Neural progenitor cell (in vitro differentiated cells): ENCODE results near the gene KRTAP5-2. TPM values are rescaled to one million over a fixed set of nuclear protein-coding genes. Genes with fewer than 3 reads are reported as not detected.

Experiments
- DNase-seq: peaks from one replicate; pipeline ENCODE4 v3.0.0-alpha.2; 2016; ENCODE audit warnings: low spot score
- H2AFZ ChIP-seq: fragments of 200-600 bp; sonication (generic); replicated peaks from 2 replicates; pipeline ENCODE4 v1.6.1; 2016; ENCODE audit warnings: antibody characterized with exemption
- H3F3A ChIP-seq: fragments of 200-600 bp; sonication (generic); 2 replicates; pipeline ENCODE4 v1.6.1; 2016; ENCODE audit warnings: antibody characterized with exemption, low read depth
- H3K27ac ChIP-seq: fragments of 200-600 bp; sonication (generic); 2 replicates; pipeline ENCODE4 v1.5.1; 2016; ENCODE audit warnings: mild to moderate bottlenecking
- H3K27me3 ChIP-seq: fragments of 200-600 bp; sonication (generic); 2 replicates; pipeline ENCODE4 v1.6.1; 2016; ENCODE audit warnings: mild to moderate bottlenecking, moderate library complexity
- H3K36me3 ChIP-seq: fragments of 200-600 bp; sonication (generic); 2 replicates; pipeline ENCODE4 v1.5.1; 2016
- H3K4me1 ChIP-seq: fragments of 200-600 bp; sonication (generic); 2 replicates; pipeline ENCODE4 v1.6.1; 2016; ENCODE audit warnings: mixed run types
- H3K4me2 ChIP-seq: fragments of 200-600 bp; sonication (generic); 2 replicates; pipeline ENCODE4 v1.6.1; 2016
- H3K4me3 ChIP-seq: fragments of 200-600 bp; sonication (generic); 2 replicates; pipeline ENCODE4 v1.5.1; 2016
- H3K79me2 ChIP-seq: fragments of 200-600 bp; sonication (generic); 2 replicates; pipeline ENCODE4 v1.6.1; 2016; ENCODE audit warnings: low read depth
- H3K9ac ChIP-seq: fragments of 200-600 bp; sonication (generic); 2 replicates; pipeline ENCODE4 v1.6.1; 2016
- H3K9me3 ChIP-seq: fragments of 200-600 bp; sonication (generic); 2 replicates; pipeline ENCODE4 v1.5.1; 2016; ENCODE audit warnings: low read depth
- H4K20me1 ChIP-seq: fragments of 200-600 bp; sonication (generic); 2 replicates; pipeline ENCODE4 v1.6.1; 2016; ENCODE audit warnings: low read depth
- H3K27ac Mint-ChIP-seq: 3 replicates; pipeline ENCODE4 v1.8.0; 2021; ENCODE audit warnings: mixed read lengths
- H3K27me3 Mint-ChIP-seq: 2 replicates; pipeline ENCODE4 v1.8.0; 2022; ENCODE audit warnings: low read depth, mild to moderate bottlenecking, inconsistent platforms, moderate library complexity, mixed read lengths; ENCODE audit not compliant: insufficient read depth
- H3K36me3 Mint-ChIP-seq: 3 replicates; pipeline ENCODE4 v1.8.0; 2021; ENCODE audit warnings: mixed read lengths
- H3K4me1 Mint-ChIP-seq: 3 replicates; pipeline ENCODE4 v1.8.0; 2021; ENCODE audit warnings: mixed read lengths
- H3K4me3 Mint-ChIP-seq: 3 replicates; pipeline ENCODE4 v1.8.0; 2021; ENCODE audit warnings: mild to moderate bottlenecking, moderate library complexity, mixed read lengths
- H3K9me3 Mint-ChIP-seq: 3 replicates; pipeline ENCODE4 v1.8.0; 2020; ENCODE audit warnings: mixed read lengths
- CTCF ChIP-seq: fragments of 200-600 bp; sonication (generic); IDR thresholded peaks from 2 replicates; pipeline ENCODE4 v1.5.1; 2017; ENCODE audit warnings: antibody characterized with exemption, mild to moderate bottlenecking
- EZH2 ChIP-seq: fragments of 200-600 bp; sonication (generic); IDR thresholded peaks from 2 replicates; pipeline ENCODE4 v1.6.1; 2017; ENCODE audit warnings: antibody characterized with exemption, mild to moderate bottlenecking, moderate library complexity
- EZH2phosphoT487 ChIP-seq: fragments of 200-600 bp; sonication (generic); IDR thresholded peaks from 2 replicates; pipeline ENCODE4 v1.6.1; 2017; ENCODE audit warnings: antibody characterized with exemption
- total RNA-seq: library from RNA; depleted of rRNA; stranded (reverse); fragments of >200 nt; gene quantifications from 2 replicates; pipeline ENCODE4 v1.2.3, GENCODE V29; 2015; ENCODE audit warnings: low replicate concordance

The KRTAP5-2 gene
- total RNA-seq, 1 donor from 2014 or later, result not detected

DNA sequence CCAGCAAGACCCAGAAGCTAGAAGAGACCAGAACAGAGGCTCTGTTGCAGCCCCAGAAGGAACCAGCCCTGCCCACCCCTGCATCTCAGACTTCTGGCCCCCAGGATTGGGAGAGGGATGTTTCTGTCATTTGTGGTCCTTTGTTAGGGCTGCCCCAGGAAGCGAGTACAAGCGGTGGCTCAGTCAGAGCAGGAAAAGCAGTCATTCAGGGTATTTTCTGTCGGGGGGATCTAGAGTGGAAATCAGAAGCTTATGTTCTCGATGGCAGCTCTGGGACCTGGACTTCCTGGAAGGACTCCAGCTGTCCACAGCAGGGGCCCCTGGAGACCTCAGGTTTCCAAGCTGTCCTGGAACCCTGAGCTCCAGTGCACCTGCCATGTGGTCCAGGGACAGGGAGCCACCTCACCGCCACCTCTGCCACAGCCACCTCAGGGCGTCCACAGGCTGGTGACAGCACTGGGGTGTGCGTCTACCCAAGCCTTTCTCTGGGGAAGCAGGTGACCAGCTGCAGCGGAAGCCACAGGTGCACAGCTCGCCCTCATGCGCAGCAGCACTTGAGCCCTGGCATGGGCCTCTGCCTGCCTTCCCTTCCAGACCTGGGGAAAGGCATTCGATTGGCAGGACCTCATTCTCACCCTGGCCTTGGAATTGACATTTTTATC, 34.1 kb upstream of the KRTAP5-2 start:
- Histone ChIP-seq H3K79me2 (no peaks in the 10 kb centered on the region), H3K27me3 (peaks cover 44% of the 10 kb centered on the region), H3K4me2 (no peak overlapping the region), H3K9ac (no peak overlapping the region), H2AFZ (no peak overlapping the region), H3K4me1 (no peaks in the 10 kb centered on the region), H4K20me1 (no peaks in the 10 kb centered on the region), H3K36me3 (no peaks in the 10 kb centered on the region), H3F3A (no peaks in the 10 kb centered on the region), H3K27ac (no peak overlapping the region), H3K4me3 (no peak overlapping the region), H3K9me3 (no peaks in the 10 kb centered on the region)
- TF ChIP-seq EZH2phosphoT487, result no peak
- TF ChIP-seq EZH2, result no peak
- TF ChIP-seq CTCF, result no peak
- Mint-ChIP-seq H3K4me3 (no peak overlapping the region), H3K9me3 (no peaks in the 10 kb centered on the region), H3K27ac (no peak overlapping the region), H3K27me3 (peaks cover 6% of the 10 kb centered on the region), H3K36me3 (no peaks in the 10 kb centered on the region), H3K4me1 (peaks cover 13% of the 10 kb centered on the region)
- DNase-seq, result no peak

DNA sequence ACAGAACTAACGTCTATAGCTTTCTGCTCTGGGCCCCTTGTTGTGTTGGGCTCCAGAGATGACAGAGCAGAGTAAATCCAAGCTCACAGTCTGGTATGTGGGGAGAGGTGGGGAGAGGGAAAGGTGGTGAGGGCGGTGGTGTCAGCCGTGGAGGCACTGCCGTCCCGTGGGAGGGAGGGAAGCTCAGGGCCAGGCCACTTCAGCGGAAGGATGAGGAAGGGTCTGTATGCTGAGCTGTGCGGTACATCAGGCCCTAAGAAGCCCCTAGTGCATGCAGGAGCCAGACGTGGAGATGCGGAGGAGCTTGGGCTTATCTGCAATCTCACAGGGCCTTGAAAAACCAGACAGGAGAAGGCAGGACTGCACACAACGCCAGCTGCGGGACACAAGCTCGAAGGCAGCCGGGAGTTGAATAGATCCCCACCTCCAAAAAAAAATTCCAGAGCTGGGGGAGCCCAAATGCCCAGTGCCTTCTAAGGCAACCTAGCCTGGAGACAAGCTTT, 33.0 kb upstream of the KRTAP5-2 start:
- TF ChIP-seq EZH2 (no peak), CTCF (no peak), EZH2phosphoT487 (no peak)
- Mint-ChIP-seq H3K4me1 (peaks cover 13% of the 10 kb centered on the region), H3K27ac (no peak overlapping the region), H3K27me3 (peaks cover 10% of the 10 kb centered on the region), H3K36me3 (no peaks in the 10 kb centered on the region), H3K4me3 (no peak overlapping the region), H3K9me3 (no peaks in the 10 kb centered on the region)
- no peak overlapping the region for H3K9ac ChIP-seq
- DNase-seq, result no peak
- no peaks in the 10 kb centered on the region for H3K36me3 ChIP-seq
- H3K79me2 ChIP-seq, result no peaks in the 10 kb centered on the region
- no peaks in the 10 kb centered on the region for H3K9me3 ChIP-seq
- no peak overlapping the region for H3K4me2 ChIP-seq
- peaks cover 44% of the 10 kb centered on the region for H3K27me3 ChIP-seq
- H3K4me3 ChIP-seq, result no peak overlapping the region
- H3F3A ChIP-seq, result no peaks in the 10 kb centered on the region
- no peaks in the 10 kb centered on the region for H3K4me1 ChIP-seq
- no peak overlapping the region for H3K27ac ChIP-seq
- H4K20me1 ChIP-seq, result no peaks in the 10 kb centered on the region
- no peak overlapping the region for H2AFZ ChIP-seq

GRCh38 chr11:1630271-1630670, 32.2 kb upstream of the KRTAP5-2 start:
- Mint-ChIP-seq H3K4me3 (no peak overlapping the region), H3K27ac (no peak overlapping the region), H3K4me1 (peaks cover 8% of the 10 kb centered on the region), H3K36me3 (no peaks in the 10 kb centered on the region), H3K27me3 (peaks cover 6% of the 10 kb centered on the region), H3K9me3 (no peaks in the 10 kb centered on the region)
- Histone ChIP-seq H3F3A (no peaks in the 10 kb centered on the region), H3K4me1 (no peaks in the 10 kb centered on the region), H4K20me1 (no peaks in the 10 kb centered on the region), H3K27ac (no peak overlapping the region), H3K4me2 (no peak overlapping the region), H2AFZ (no peak overlapping the region), H3K4me3 (no peak overlapping the region), H3K79me2 (no peaks in the 10 kb centered on the region), H3K9ac (no peak overlapping the region), H3K36me3 (no peaks in the 10 kb centered on the region), H3K9me3 (no peaks in the 10 kb centered on the region), H3K27me3 (peaks cover 44% of the 10 kb centered on the region)
- no peak for DNase-seq
- TF ChIP-seq EZH2, result no peak
- TF ChIP-seq EZH2phosphoT487, result no peak
- TF ChIP-seq CTCF, result no peak
